CD14-positive monocyte (primary cell): Measurements from ENCODE around the gene POU2F1. TPM values are rescaled to one million over a fixed set of nuclear protein-coding genes. Genes with fewer than 3 reads are reported as not detected.

Experiments used
- DNase-seq, 3 donors: peaks; one replicate each; pipeline ENCODE4 v3.0.0-alpha.2; 2011 to 2022
- H2AFZ ChIP-seq: 2 replicates; pipeline ENCODE4 v1.6.0; 2012; ENCODE audit warnings: mild to moderate bottlenecking, low read depth, low read length, inconsistent platforms; ENCODE audit not compliant: insufficient read depth, poor library complexity, severe bottlenecking
- H3K27ac ChIP-seq, 2 donors: 1 replicate in 1 of 2; 2 replicates in 1 of 2; pipeline ENCODE4 v1.5.1; 2012 to 2013; ENCODE audit warnings: low read length in 2 of 2, control low read depth in 1 of 2, inconsistent platforms in 1 of 2, low read depth in 1 of 2, mild to moderate bottlenecking in 1 of 2
- H3K27me3 ChIP-seq, 2 donors: one replicate each; pipeline versions ENCODE4 v1.6.0 to v1.6.1; 2011 to 2013; ENCODE audit warnings: low read length in 2 of 2; ENCODE audit not compliant: control insufficient read depth in 2 of 2, insufficient read depth in 2 of 2
- H3K36me3 ChIP-seq, 2 donors: replicated peaks in 1 of 2; 1 replicate in 1 of 2; 2 replicates in 1 of 2; pipeline versions ENCODE4 v1.5.1 to v1.6.1; 2012 to 2013; ENCODE audit warnings: low read length in 2 of 2, control low read depth in 1 of 2, inconsistent platforms in 1 of 2, mild to moderate bottlenecking in 1 of 2; ENCODE audit not compliant: insufficient read depth in 2 of 2, control insufficient read depth in 1 of 2
- H3K4me1 ChIP-seq, 2 donors: 1 replicate in 1 of 2; 2 replicates in 1 of 2; pipeline versions ENCODE4 v1.5.1 to v1.6.1; 2012 to 2013; ENCODE audit warnings: low read length in 2 of 2, control low read depth in 1 of 2, inconsistent platforms in 1 of 2, mild to moderate bottlenecking in 1 of 2, moderate library complexity in 1 of 2; ENCODE audit not compliant: insufficient read depth in 2 of 2, control insufficient read depth in 1 of 2
- H3K4me2 ChIP-seq: replicated peaks from 2 replicates; pipeline ENCODE3; 2012; ENCODE audit warnings: low read length, moderate library complexity, mild to moderate bottlenecking; ENCODE audit not compliant: poor library complexity, severe bottlenecking; ENCODE audit errors: extremely low read depth
- H3K4me3 ChIP-seq, 3 experiments: fragments of 200-600 bp in 1 of 3; sonication (generic) in 1 of 3; replicated peaks in 1 of 3; 1 replicate in 2 of 3; 2 replicates in 1 of 3; pipeline ENCODE4 v1.5.1; 2011 to 2013; ENCODE audit warnings: low read length in 3 of 3, mild to moderate bottlenecking in 3 of 3, control low read depth in 2 of 3, low read depth in 2 of 3, inconsistent platforms in 1 of 3, moderate library complexity in 1 of 3
- H3K79me2 ChIP-seq: 2 replicates; pipeline ENCODE4 v1.6.0; 2012; ENCODE audit warnings: mild to moderate bottlenecking, control low read depth, inconsistent platforms, low read length, moderate library complexity; ENCODE audit not compliant: insufficient read depth
- H3K9ac ChIP-seq: 2 replicates; pipeline ENCODE4 v1.6.0; 2017; ENCODE audit warnings: low read length, mild to moderate bottlenecking; ENCODE audit not compliant: insufficient read depth, poor library complexity, severe bottlenecking
- H3K9me3 ChIP-seq, 2 donors: replicated peaks in 1 of 2; 1 replicate in 1 of 2; 2 replicates in 1 of 2; pipeline versions ENCODE4 v1.5.1 to v1.6.1; 2012 to 2013; ENCODE audit warnings: low read length in 2 of 2, control low read depth in 1 of 2; ENCODE audit not compliant: control insufficient read depth in 1 of 2, insufficient read depth in 1 of 2
- H4K20me1 ChIP-seq: 2 replicates; pipeline ENCODE4 v1.6.0; 2012; ENCODE audit warnings: mild to moderate bottlenecking, low read length, control low read depth, moderate library complexity; ENCODE audit not compliant: insufficient read depth
- H3K27ac Mint-ChIP-seq, 7 donors: one replicate each; pipeline ENCODE4 v1.8.0; 2020; ENCODE audit warnings: mild to moderate bottlenecking in 7 of 7, mixed read lengths in 7 of 7, moderate library complexity in 6 of 7, inconsistent platforms in 2 of 7
- H3K27me3 Mint-ChIP-seq, 3 donors: one replicate each; pipeline ENCODE4 v1.8.0; 2021 to 2022; ENCODE audit warnings: low read depth in 3 of 3, mild to moderate bottlenecking in 3 of 3, mixed read lengths in 3 of 3, moderate library complexity in 3 of 3, inconsistent platforms in 1 of 3
- H3K36me3 Mint-ChIP-seq, 2 donors: one replicate each; pipeline ENCODE4 v1.8.0; 2020; ENCODE audit warnings: mixed read lengths in 2 of 2, inconsistent platforms in 1 of 2, mild to moderate bottlenecking in 1 of 2
- H3K4me1 Mint-ChIP-seq: one replicate; pipeline ENCODE4 v1.8.0; 2020; ENCODE audit warnings: mild to moderate bottlenecking, mixed read lengths
- H3K4me3 Mint-ChIP-seq, 2 donors: one replicate each; pipeline ENCODE4 v1.8.0; 2020; ENCODE audit warnings: mild to moderate bottlenecking in 2 of 2, mixed read lengths in 2 of 2, moderate library complexity in 1 of 2
- H3K9me3 Mint-ChIP-seq, 7 donors: one replicate each; pipeline ENCODE4 v1.8.0; 2020 to 2022; ENCODE audit warnings: mixed read lengths in 7 of 7, mild to moderate bottlenecking in 6 of 7, moderate library complexity in 6 of 7, inconsistent platforms in 2 of 7
- CTCF ChIP-seq: fragments of 200-600 bp; IDR thresholded peaks from one replicate; pipeline ENCODE4 v1.8.0; 2022; ENCODE audit warnings: antibody characterized with exemption, mild to moderate bottlenecking
- WGBS: methylation state at CpG from one replicate; pipeline ENCODE4 v1.1.5; 2013; ENCODE audit warnings: missing lambda C conversion rate; ENCODE audit not compliant: insufficient coverage; 5-methylcytosine and 5-hydroxymethylcytosine counted together
- intact Hi-C, 2 donors: fragments of 100-400 bp; cut with micrococcal nuclease; formaldehyde crosslinking; loops; one replicate each; pipeline versions ENCODE4 v1.15.0 to v1.15.1; 2023
- polyA plus RNA-seq, 3 donors: library from polyadenylated mRNA; depleted of rRNA in 1 of 3; unstranded in 2 of 3; stranded (reverse) in 1 of 3; fragments of 300-500 nt in 2 of 3; fragments of >200 nt in 1 of 3; fragmentation: Illumina TruSeq in 2 of 3; gene quantifications; 1 replicate in 2 of 3; 2 replicates in 1 of 3; pipeline ENCODE4 v1.2.3, GENCODE V29; 2012 to 2021

Gene POU2F1
- polyA plus RNA-seq, 3 donors = 2.3 to 4.2 (median 3.9) TPM

- peaks cover 0 to 5% (median 0%) of the 10 kb centered on the region in 7 donors for H3K9me3 Mint-ChIP-seq
- 95% methylated on average over 2 of the region's 5 CpGs for WGBS
- H3K36me3 Mint-ChIP-seq = peaks cover 3 to 9% of the 10 kb centered on the region in 2 donors
- Histone ChIP-seq H3K4me1 (peaks cover 0 to 13% of the 10 kb centered on the region in 2 donors), H3K9ac (no peak overlapping the region), H3K4me3 (no peak overlapping the region), H3K27ac (no peak overlapping the region), H3K4me2 (no peak overlapping the region), H3K36me3 (no peaks in the 10 kb centered on the region), H3K27me3 (no peaks in the 10 kb centered on the region), H4K20me1 (no peaks in the 10 kb centered on the region), H3K79me2 (peaks cover 41% of the 10 kb centered on the region), H3K9me3 (no peaks in the 10 kb centered on the region), H2AFZ (no peak overlapping the region)
- H3K27ac Mint-ChIP-seq = no peak overlapping the region
- no peaks in the 10 kb centered on the region for H3K27me3 Mint-ChIP-seq
- no peak for DNase-seq
- no peak overlapping the region for H3K4me3 Mint-ChIP-seq
- no peak for TF ChIP-seq CTCF
- H3K4me1 Mint-ChIP-seq = peaks cover 30% of the 10 kb centered on the region
- intact Hi-C loops = loop anchor here in 1 of 2 donors (10.0 kb wide), 1 partner anchor 256 kb away; no protein-coding TSS in a partner anchor
These were observed 57.8 kb downstream of the POU2F1 start for GRCh38 chr1:167278497-167278896.

GRCh38 chr1:167280912-167281311, 60.2 kb downstream of the POU2F1 start:
- Mint-ChIP-seq H3K36me3 (peaks cover 3% of the 10 kb centered on the region in 2 donors), H3K9me3 (peaks cover 0 to 9% (median 1%) of the 10 kb centered on the region in 7 donors), H3K4me1 (peaks cover 21% of the 10 kb centered on the region), H3K27ac (no peak overlapping the region), H3K27me3 (peaks cover 0 to 2% (median 0%) of the 10 kb centered on the region in 3 donors), H3K4me3 (no peak overlapping the region)
- peaks cover 60% of the 10 kb centered on the region for H3K79me2 ChIP-seq
- H3K36me3 ChIP-seq = no peaks in the 10 kb centered on the region
- TF ChIP-seq CTCF = no peak
- 100% methylated on average over 2 of the region's 3 CpGs for WGBS
- H2AFZ ChIP-seq = no peak overlapping the region
- DNase-seq = no peak
- no peaks in the 10 kb centered on the region for H3K27me3 ChIP-seq
- intact Hi-C loops = no loop called here
- no peak overlapping the region for H3K27ac ChIP-seq
- H3K4me2 ChIP-seq = no peak overlapping the region
- no peak overlapping the region for H3K4me3 ChIP-seq
- no peaks in the 10 kb centered on the region for H4K20me1 ChIP-seq
- no peak overlapping the region for H3K9ac ChIP-seq
- H3K9me3 ChIP-seq = no peaks in the 10 kb centered on the region
- peaks cover 0 to 14% of the 10 kb centered on the region in 2 donors for H3K4me1 ChIP-seq
